ENCODE results near the gene ALX4. TPM values are rescaled to one million over a fixed set of nuclear protein-coding genes. Genes with fewer than 3 reads are reported as not detected.

Gene ALX4
- total RNA-seq, 2 donors from 2014 or later = not detected

DNA sequence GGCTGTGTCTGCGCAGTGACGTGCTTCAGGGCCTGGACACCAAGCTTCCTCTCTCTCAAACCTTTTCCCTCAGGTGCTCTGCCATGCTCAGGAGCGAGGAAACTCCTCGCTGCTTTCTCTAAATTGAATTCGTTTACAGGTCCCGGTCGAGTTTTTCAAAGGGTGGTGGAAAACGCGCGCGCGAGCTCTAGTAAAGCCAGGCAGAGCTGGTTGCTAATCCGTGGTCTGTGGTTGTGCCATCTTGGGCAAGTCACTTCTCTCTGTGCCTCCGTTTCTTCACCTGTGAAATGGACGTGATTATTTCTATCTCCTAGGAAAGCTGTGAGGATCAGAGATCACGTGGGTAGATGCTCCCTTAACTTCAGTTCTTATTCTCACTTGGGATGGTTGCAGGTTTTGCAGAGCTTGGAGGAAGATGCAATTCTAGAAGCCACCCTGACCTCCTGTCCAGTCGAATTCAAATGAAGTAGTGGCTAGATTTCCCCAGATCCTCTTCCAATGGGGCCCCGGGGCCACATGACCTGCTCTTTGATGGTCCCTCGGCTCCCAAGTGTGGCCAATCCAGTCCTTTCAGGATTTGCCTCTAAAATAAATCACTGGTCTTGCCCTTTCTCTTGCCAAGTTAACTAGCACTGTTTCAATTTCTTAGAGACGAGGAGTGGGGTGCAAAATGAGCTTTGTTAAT, 10.5 kb upstream of the ALX4 start:
- peak; percentile 72 for DNase-seq (ENCODE audit: low spot score)
- intact Hi-C loops (cut with DNase I) = no loop called here

DNA sequence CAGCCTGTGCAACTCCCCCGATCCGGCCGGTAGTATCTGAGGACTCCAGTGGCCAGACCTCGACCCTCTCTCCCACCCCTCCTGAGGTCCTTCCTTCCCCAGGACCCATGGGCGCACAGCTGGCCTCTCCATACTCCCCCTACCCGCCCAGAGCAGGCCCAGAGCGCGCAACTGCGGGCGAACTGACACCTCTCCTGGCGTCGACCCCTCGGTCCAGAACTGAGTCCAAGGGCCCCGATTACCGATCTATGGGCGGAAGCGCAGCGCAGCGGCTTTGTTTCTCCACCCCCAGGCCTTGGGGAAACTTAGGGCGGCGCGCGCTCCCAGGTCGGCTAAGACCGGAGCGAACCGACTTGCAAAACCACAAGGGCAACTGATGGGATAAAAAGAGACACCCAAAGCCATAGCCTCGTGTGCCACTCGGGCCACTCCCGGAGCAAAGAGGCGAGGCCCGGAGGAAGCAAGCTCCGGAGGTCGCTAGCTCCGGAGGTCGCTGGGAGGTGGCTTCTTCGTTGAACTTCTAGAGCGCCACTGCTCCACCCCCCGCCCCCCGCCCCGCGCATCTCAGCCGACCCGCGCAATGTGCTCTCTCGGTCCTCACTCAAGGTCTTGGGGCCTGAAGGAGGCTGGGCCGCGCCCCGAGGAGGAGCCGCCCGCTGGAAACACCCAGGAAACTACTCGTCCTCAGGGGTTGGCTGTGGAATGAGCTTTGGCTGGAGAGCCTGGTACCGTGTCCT, 9.8 kb upstream of the ALX4 start:
- intact Hi-C loops (cut with DNase I) = no loop called here

DNA sequence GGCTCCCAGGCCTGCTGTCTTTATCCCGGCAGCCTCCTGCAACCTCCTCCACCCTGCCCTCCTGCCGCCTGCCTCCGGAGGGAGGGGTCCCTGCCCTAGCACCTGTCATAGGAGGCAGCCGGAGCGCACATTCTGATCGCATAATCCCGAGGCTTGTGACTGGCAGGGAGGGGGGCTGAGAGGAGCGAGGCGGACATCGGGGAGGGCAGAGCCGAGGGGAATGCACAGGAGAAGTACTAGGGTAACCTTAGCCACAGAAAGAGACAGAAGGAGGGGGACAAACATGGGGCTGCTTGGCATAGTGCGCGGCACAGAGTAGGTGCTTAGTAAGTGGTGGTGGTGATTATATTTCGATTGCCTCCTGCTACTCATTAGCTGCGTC, 9.2 kb upstream of the ALX4 start:
- intact Hi-C loops (cut with DNase I) = no loop called here
- peak; percentile 59 for DNase-seq (ENCODE audit: low spot score)

More for the DNA sequence above, 9.8 kb upstream of the ALX4 start:
- peak; percentile 48 for DNase-seq (ENCODE audit: low spot score)

DNA sequence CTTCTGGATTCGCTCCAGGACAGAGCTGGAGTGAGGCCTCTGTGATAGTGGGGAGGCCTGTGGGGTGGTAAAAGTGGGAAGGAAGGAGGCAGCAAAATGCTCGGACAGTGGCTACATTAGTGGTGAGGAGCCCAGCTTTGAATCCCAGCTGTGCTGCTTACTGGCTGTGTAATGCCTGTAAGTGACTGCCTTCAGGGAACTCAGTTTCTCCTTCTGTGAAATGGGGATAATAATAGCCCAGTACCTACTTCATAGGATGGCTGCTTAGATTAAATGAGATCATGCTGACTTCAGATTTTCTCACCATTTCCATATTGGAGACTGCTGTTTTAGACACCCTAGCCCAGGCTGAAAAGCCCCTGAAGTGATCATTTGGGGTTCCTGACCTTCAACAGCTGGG, 8.4 kb upstream of the ALX4 start:
- intact Hi-C loops (cut with DNase I) = no loop called here
- DNase-seq (ENCODE audit: low spot score) = no peak

DNA sequence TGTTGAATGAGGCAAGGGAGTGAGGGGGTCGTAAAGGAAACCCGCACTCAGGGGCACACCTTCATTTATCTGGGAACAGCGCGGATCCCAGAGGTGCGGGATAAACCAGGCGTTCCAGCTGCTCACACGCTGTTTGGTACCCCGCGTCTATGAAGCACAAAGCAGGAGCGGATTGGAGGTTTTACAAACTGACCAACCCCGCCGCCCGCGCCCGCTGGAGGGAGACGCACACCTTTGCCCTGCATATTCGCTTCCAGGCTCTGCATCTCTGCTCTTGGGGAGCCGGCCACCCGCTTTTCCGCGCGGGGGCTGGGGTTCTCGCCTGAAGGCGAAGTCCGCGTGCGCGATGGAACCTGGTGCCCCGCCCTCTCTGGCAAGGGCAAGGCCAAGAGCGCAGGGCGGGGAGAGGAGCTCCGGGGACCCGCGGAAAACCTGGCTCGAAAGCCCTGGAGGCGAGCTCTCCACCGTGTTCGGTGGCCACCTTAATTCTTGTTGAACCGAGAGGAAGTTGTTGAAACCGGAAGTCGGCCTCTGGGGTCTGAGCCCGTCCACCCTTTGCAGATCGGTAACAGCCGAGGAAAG, 6.8 kb upstream of the ALX4 start:
- DNase-seq (ENCODE audit: low spot score) = peak; percentile 83
- intact Hi-C loops (cut with DNase I) = no loop called here

DNA sequence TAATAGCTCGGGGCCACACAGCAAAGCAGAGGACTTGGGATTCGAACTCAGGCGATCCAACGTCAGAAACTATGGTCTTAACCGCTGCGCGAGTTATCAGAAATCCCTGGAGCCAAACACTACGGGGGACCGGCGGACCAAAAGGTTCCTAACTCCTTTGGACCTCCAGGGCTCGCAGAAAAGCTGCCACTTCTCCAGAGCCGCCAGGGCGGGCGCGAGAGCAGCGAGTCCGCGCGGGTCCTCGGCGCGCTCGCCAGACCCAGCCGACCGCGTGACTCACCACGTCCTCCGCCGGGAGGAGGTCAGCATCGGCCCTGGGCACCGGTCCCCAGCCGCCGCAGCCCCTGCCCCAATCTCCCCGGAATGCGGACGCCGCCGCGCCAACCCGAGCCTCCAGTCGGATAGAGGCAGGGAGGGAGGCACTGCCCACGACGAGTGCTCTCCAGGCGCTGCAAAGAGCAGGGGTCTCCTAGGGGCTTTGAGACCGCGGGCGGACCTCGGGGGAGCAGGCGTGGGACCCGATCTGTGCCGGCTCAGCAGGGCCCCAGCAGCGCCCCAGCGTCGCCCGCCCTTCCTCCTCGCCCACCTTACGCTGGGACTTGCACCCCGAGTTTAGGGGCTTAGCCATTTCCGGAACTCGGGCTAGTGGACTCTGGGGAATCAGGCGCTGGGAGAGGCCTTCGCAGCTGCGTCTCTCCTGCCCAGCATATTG, 6.2 kb upstream of the ALX4 start:
- intact Hi-C loops (cut with DNase I) = no loop called here
- DNase-seq (ENCODE audit: low spot score) = peak; percentile 82

DNA sequence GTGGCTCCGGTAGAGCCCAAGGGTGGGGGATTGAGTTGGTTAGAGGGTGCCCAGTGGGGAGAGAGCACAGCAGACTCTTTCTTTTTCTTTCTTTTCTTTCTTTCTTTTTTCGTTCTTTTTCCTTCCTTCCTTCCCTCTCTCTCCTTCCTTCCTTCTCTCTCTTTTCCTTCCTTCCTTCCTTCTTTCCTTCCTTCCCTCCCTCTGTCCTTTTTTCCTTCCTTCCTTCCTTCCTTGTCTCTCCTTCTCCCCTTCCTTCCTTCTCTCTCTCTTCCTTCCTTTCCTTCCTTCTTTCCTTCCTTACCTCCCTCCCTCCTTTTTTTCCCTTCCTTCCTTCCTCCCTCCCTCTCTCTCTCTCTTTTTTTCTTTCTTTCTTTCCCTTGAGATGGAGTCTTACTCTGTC, 4.8 kb upstream of the ALX4 start:
- intact Hi-C loops (cut with DNase I) = no loop called here
- DNase-seq (ENCODE audit: low spot score) = no peak

- peak; percentile 36 for DNase-seq (ENCODE audit: low spot score)
- intact Hi-C loops (cut with DNase I) = no loop called here
Measured at GRCh38 chr11:44313761-44314489, 4.0 kb upstream of the ALX4 start.

- peak; percentile 15 for DNase-seq (ENCODE audit: low spot score)
- intact Hi-C loops (cut with DNase I) = no loop called here
Measured at GRCh38 chr11:44312876-44313275, 2.9 kb upstream of the ALX4 start.

GRCh38 chr11:44311339-44312261, 1.7 kb upstream of the ALX4 start:
- intact Hi-C loops (cut with DNase I) = no loop called here
- no peak for DNase-seq (ENCODE audit: low spot score)

- no peak for DNase-seq (ENCODE audit: low spot score)
- intact Hi-C loops (cut with DNase I) = no loop called here
Measured at GRCh38 chr11:44310463-44311272, 729 bp upstream of the ALX4 start.

GRCh38 chr11:44310206-44310462, 195 bp upstream of the ALX4 start:
- intact Hi-C loops (cut with DNase I) = no loop called here

DNA sequence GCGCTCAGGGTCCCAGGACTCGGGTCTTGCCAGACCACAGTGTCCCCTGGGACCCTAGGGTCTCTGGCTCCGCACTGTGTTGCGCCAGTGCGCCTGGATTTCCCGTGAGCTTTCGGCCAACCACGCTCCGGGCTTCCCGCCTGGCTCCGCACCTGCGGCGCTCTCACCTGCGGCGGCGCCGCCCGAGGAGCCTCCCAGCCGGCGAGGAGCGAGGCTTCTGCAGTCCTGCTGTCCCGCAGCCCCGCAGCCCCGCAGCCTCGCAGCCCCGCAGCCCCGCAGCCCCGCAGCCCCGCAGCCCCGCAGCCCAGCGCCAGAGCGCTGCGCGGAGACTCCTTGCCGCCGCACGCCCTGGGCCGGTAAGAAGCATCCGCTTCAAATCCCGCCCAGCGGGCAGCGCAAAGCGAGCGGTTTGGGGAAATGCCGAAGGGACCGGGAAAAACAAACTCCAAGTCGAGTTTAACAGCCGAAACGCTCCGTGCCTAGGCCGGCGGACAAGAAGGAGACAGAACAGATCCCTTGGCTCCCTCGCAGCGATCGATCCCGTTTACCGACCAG, 939 bp downstream of the ALX4 start:
- DNase-seq (ENCODE audit: low spot score) = no peak
- intact Hi-C loops (cut with DNase I) = no loop called here

More at GRCh38 chr11:44310206-44310462, 195 bp upstream of the ALX4 start:
- DNase-seq (ENCODE audit: low spot score) = no peak

DNA sequence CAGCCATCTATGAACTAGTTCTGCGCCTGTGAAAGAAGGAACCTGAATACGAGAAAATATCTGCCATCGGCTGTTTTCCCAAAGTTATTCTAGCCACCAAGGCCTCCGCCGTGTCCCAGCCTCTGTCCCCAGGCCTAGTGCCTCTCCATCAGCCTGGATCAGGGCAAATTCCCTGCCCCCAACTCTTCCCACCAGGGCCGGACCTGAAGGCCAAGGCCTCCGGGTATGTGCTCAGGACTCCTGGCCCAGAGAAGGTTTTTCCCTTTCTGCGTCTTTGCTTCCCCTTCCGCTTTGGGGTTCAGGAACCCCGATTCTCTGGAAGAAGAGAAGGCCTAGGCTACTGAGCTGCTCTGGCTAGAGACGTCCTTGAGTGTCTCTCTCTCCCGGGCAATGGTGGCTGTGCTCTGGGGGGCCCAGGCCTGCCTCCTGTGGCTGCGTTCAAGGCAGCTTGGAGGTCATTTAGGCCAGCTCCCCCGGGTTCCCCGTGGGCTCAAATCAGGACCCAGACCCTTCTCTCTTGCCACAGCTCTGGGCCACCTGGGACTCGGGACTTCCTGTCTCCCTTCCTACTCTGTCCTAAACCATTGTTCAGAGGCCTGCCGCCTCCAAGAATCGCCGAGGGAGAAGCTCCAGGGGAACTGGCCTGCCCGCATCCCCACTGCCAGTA, 1.6 kb downstream of the ALX4 start:
- DNase-seq (ENCODE audit: low spot score) = no peak
- intact Hi-C loops (cut with DNase I) = no loop called here

- intact Hi-C loops (cut with DNase I) = no loop called here
- DNase-seq (ENCODE audit: low spot score) = no peak
Measured at GRCh38 chr11:44307340-44308099, 2.4 kb downstream of the ALX4 start.

DNA sequence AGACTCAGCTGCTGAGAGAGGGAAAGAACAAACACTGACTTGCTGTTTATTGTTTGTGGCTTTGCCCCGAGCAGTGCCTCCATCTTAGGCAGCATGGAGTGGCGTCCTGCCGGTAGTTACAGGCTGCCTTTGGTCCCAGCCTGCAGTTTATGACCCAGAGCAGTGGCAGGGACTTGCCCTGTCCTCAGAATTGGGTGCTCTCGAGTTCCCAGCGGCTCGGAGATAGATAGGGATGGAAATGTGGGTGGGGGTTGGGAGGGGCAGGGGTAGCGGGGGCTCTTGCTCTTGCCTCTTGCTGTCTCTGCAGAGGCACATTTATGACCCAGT, 3.1 kb downstream of the ALX4 start:
- intact Hi-C loops (cut with DNase I) = no loop called here
- no peak for DNase-seq (ENCODE audit: low spot score)

Data from posterior vena cava (tissue), 2 donors.